Measurements from ENCODE around the gene MTHFSD. TPM values are rescaled to one million over a fixed set of nuclear protein-coding genes. Genes with fewer than 3 reads are reported as not detected.

Gene MTHFSD
- polyA plus RNA-seq, 1 donor (not counting 4 experiments of a cell fraction or from before 2014, with no cell fraction given): 14.7 TPM

GRCh38 chr16:86549893-86550190, 5.2 kb downstream of the MTHFSD start:
- H3K4me3 ChIP-seq (ENCODE audit: control insufficient read depth in 2 of 3, extremely low read depth in 1 of 3, insufficient read depth in 2 of 3, low read depth in 1 of 3, low read length in 3 of 3): no peak overlapping the region
- no peaks in the 10 kb centered on the region for H4K20me1 ChIP-seq (ENCODE audit: control insufficient read depth, extremely low read depth, insufficient read depth, low read length)
- H2AFZ ChIP-seq (ENCODE audit: control insufficient read depth, low read length): no peak overlapping the region
- no peak overlapping the region for H3K27ac ChIP-seq (ENCODE audit: control insufficient read depth, insufficient read depth, low read length)
- H3K9me3 ChIP-seq (ENCODE audit: control insufficient read depth, low read depth, low read length): no peaks in the 10 kb centered on the region
- peaks cover 8 to 19% of the 10 kb centered on the region in 2 experiments for H3K36me3 ChIP-seq (ENCODE audit: control insufficient read depth in 2 of 2, extremely low read depth in 1 of 2, insufficient read depth in 2 of 2, low read length in 2 of 2)
- TF ChIP-seq, protein P1, sequence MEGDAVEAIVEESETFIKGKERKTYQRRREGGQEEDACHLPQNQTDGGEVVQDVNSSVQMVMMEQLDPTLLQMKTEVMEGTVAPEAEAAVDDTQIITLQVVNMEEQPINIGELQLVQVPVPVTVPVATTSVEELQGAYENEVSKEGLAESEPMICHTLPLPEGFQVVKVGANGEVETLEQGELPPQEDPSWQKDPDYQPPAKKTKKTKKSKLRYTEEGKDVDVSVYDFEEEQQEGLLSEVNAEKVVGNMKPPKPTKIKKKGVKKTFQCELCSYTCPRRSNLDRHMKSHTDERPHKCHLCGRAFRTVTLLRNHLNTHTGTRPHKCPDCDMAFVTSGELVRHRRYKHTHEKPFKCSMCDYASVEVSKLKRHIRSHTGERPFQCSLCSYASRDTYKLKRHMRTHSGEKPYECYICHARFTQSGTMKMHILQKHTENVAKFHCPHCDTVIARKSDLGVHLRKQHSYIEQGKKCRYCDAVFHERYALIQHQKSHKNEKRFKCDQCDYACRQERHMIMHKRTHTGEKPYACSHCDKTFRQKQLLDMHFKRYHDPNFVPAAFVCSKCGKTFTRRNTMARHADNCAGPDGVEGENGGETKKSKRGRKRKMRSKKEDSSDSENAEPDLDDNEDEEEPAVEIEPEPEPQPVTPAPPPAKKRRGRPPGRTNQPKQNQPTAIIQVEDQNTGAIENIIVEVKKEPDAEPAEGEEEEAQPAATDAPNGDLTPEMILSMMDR (optimal IDR thresholded peaks at IDR 0.05 in 1 of 3, IDR thresholded peaks at IDR 0.05 in 1 of 3, conservative IDR thresholded peaks at IDR 0.05 in 1 of 3; ENCODE audit: extremely low read depth in 1 of 3, insufficient read depth in 2 of 3, low read length in 3 of 3): no peak
- TF ChIP-seq EZH2 (IDR thresholded peaks at IDR 0.05; ENCODE audit: low read length): no peak
- dilution Hi-C loops (cut with MboI; ENCODE audit: extremely low pct_ligation_motif_present, low sequenced_read_pairs): loop anchor here (25.0 kb wide), 1 partner anchor 712 kb away; no protein-coding TSS in a partner anchor
- no peak for FAIRE-seq
- no peaks in the 10 kb centered on the region for H3K27me3 ChIP-seq (ENCODE audit: control insufficient read depth, extremely low read depth, insufficient read depth, low read length)
- no peak for DNase-seq (ENCODE audit: low read depth, low spot score)
- peaks cover 13% of the 10 kb centered on the region for H3K79me2 ChIP-seq (ENCODE audit: control insufficient read depth, insufficient read depth, low read length)
- H3K9me1 ChIP-seq (ENCODE audit: control insufficient read depth, extremely low read depth, insufficient read depth, low read length): no peaks in the 10 kb centered on the region
- H3K9ac ChIP-seq (ENCODE audit: control insufficient read depth, extremely low read depth, insufficient read depth, low read length): no peak overlapping the region
- H3K4me1 ChIP-seq (ENCODE audit: control insufficient read depth, extremely low read depth, insufficient read depth, low read length): peaks cover 2% of the 10 kb centered on the region
- H3K4me2 ChIP-seq (ENCODE audit: control insufficient read depth, extremely low read depth, insufficient read depth, low read depth, low read length): no peak overlapping the region

- no peak overlapping the region for H3K4me2 ChIP-seq (ENCODE audit: control insufficient read depth, extremely low read depth, insufficient read depth, low read depth, low read length)
- dilution Hi-C loops (cut with MboI; ENCODE audit: extremely low pct_ligation_motif_present, low sequenced_read_pairs): no loop called here
- no peak for TF ChIP-seq EZH2 (IDR thresholded peaks at IDR 0.05; ENCODE audit: low read length)
- TF ChIP-seq, protein P1 (optimal IDR thresholded peaks at IDR 0.05 in 1 of 3, IDR thresholded peaks at IDR 0.05 in 1 of 3, conservative IDR thresholded peaks at IDR 0.05 in 1 of 3; ENCODE audit: extremely low read depth in 1 of 3, insufficient read depth in 2 of 3, low read length in 3 of 3): no peak
- H3K79me2 ChIP-seq (ENCODE audit: control insufficient read depth, insufficient read depth, low read length): peaks cover 8% of the 10 kb centered on the region
- H3K9me3 ChIP-seq (ENCODE audit: control insufficient read depth, low read depth, low read length): no peaks in the 10 kb centered on the region
- no peaks in the 10 kb centered on the region for H4K20me1 ChIP-seq (ENCODE audit: control insufficient read depth, extremely low read depth, insufficient read depth, low read length)
- no peak overlapping the region for H3K27ac ChIP-seq (ENCODE audit: control insufficient read depth, insufficient read depth, low read length)
- no peak overlapping the region for H3K4me3 ChIP-seq (ENCODE audit: control insufficient read depth in 2 of 3, extremely low read depth in 1 of 3, insufficient read depth in 2 of 3, low read depth in 1 of 3, low read length in 3 of 3)
- peaks cover 8 to 19% of the 10 kb centered on the region in 2 experiments for H3K36me3 ChIP-seq (ENCODE audit: control insufficient read depth in 2 of 2, extremely low read depth in 1 of 2, insufficient read depth in 2 of 2, low read length in 2 of 2)
- FAIRE-seq (no peak), DNase-seq (ENCODE audit: low read depth, low spot score) (no peak)
- no peaks in the 10 kb centered on the region for H3K9me1 ChIP-seq (ENCODE audit: control insufficient read depth, extremely low read depth, insufficient read depth, low read length)
- peaks cover 2% of the 10 kb centered on the region for H3K4me1 ChIP-seq (ENCODE audit: control insufficient read depth, extremely low read depth, insufficient read depth, low read length)
- H3K9ac ChIP-seq (ENCODE audit: control insufficient read depth, extremely low read depth, insufficient read depth, low read length): no peak overlapping the region
- H3K27me3 ChIP-seq (ENCODE audit: control insufficient read depth, extremely low read depth, insufficient read depth, low read length): no peaks in the 10 kb centered on the region
- no peak overlapping the region for H2AFZ ChIP-seq (ENCODE audit: control insufficient read depth, low read length)
These were observed 5.8 kb downstream of the MTHFSD start for GRCh38 chr16:86549076-86549892.
